ENCODE data around the gene SEC11C. TPM values are rescaled to one million over a fixed set of nuclear protein-coding genes. Genes with fewer than 3 reads are reported as not detected.

Gene SEC11C
- total RNA-seq, 4 donors from 2014 or later, result 4.4 to 136 (median 24.7) TPM

GRCh38 chr18:59101830-59102414 lies 37.8 kb upstream of the SEC11C start:
- Histone ChIP-seq H3K27ac (no peak overlapping the region), H3K36me3 (no peaks in the 10 kb centered on the region), H3K27me3 (no peaks in the 10 kb centered on the region), H3K4me1 (no peaks in the 10 kb centered on the region), H3K9me3 (no peaks in the 10 kb centered on the region), H3K4me3 (no peak overlapping the region)
- DNase-seq, result no peak
- TF ChIP-seq CTCF (IDR thresholded peaks at IDR 0.05) (no peak), POLR2A (IDR thresholded peaks at IDR 0.05) (no peak)
- intact Hi-C loops (cut with DNase I; ENCODE audit: low total_unique reads), result no loop called here

GRCh38 chr18:59109375-59109774 lies 30.3 kb upstream of the SEC11C start:
- Histone ChIP-seq H3K4me1 (no peaks in the 10 kb centered on the region), H3K4me3 (no peak overlapping the region), H3K36me3 (no peaks in the 10 kb centered on the region), H3K27ac (no peak overlapping the region), H3K27me3 (no peaks in the 10 kb centered on the region), H3K9me3 (no peaks in the 10 kb centered on the region)
- intact Hi-C loops (cut with DNase I; ENCODE audit: low total_unique reads), result no loop called here
- no peak for TF ChIP-seq CTCF (IDR thresholded peaks at IDR 0.05)
- no peak for TF ChIP-seq POLR2A (IDR thresholded peaks at IDR 0.05)
- DNase-seq, result no peak

- H3K36me3 ChIP-seq, result no peaks in the 10 kb centered on the region
- DNase-seq, result no peak
- no peaks in the 10 kb centered on the region for H3K27me3 ChIP-seq
- H3K4me1 ChIP-seq, result no peaks in the 10 kb centered on the region
- no peak for TF ChIP-seq POLR2A (IDR thresholded peaks at IDR 0.05)
- TF ChIP-seq CTCF (IDR thresholded peaks at IDR 0.05), result no peak
- no peaks in the 10 kb centered on the region for H3K9me3 ChIP-seq
- H3K27ac ChIP-seq, result no peak overlapping the region
- intact Hi-C loops (cut with DNase I; ENCODE audit: low total_unique reads), result no loop called here
- H3K4me3 ChIP-seq, result no peak overlapping the region
These were observed 25.5 kb upstream of the SEC11C start for GRCh38 chr18:59114160-59114559.

- Histone ChIP-seq H3K36me3 (no peaks in the 10 kb centered on the region), H3K4me1 (no peaks in the 10 kb centered on the region), H3K9me3 (no peaks in the 10 kb centered on the region), H3K4me3 (no peak overlapping the region), H3K27me3 (no peaks in the 10 kb centered on the region), H3K27ac (peak overlapping the region; percentile 20 to 43)
- TF ChIP-seq POLR2A (IDR thresholded peaks at IDR 0.05), result no peak
- no peak for TF ChIP-seq CTCF (IDR thresholded peaks at IDR 0.05)
- intact Hi-C loops (cut with DNase I; ENCODE audit: low total_unique reads), result no loop called here
- peak in 1 of 2 donors; percentile 49 for DNase-seq
These were observed 15.9 kb upstream of the SEC11C start for GRCh38 chr18:59123588-59124369.

GRCh38 chr18:59124370-59124704 lies 15.3 kb upstream of the SEC11C start:
- DNase-seq, result no peak
- intact Hi-C loops (cut with DNase I; ENCODE audit: low total_unique reads), result no loop called here
- Histone ChIP-seq H3K36me3 (no peaks in the 10 kb centered on the region), H3K27me3 (no peaks in the 10 kb centered on the region), H3K4me1 (no peaks in the 10 kb centered on the region), H3K4me3 (no peak overlapping the region), H3K9me3 (no peaks in the 10 kb centered on the region), H3K27ac (no peak overlapping the region)
- no peak for TF ChIP-seq POLR2A (IDR thresholded peaks at IDR 0.05)
- TF ChIP-seq CTCF (IDR thresholded peaks at IDR 0.05), result no peak
